ENCODE results near the gene AK4. TPM values are rescaled to one million over a fixed set of nuclear protein-coding genes. Genes with fewer than 3 reads are reported as not detected.

Gene AK4
- total and polyA plus RNA-seq, 2 of the 8 experiments (the other 6 are each of a cell fraction or from before 2014, with no cell fraction given): 64.5 to 175 TPM

DNA sequence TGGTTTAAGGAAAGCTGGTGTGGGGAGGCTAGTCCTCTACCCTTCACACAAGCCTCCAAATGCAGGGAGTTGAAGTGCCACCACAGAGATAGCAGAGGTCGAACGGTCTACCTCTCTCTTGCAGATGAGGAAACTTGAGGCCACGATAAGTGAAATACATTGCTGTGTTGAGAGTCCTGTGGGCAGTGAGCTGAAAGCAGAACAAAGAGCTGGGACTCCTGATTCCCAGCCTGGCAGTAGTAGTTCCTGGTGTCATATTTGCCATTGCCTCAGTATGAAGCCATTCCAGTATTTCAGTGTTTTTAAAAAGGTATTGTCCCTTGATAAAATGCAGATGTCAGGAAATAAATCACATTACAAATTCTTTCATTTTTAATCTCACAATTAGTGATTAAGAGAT lies 28.6 kb downstream of the AK4 start:
- Histone ChIP-seq H3K14ac (ENCODE audit: insufficient read length) (no peak overlapping the region), H3K4me1 (replicated peaks in 1 of 4; ENCODE audit: control insufficient read depth in 3 of 4, insufficient read depth in 4 of 4, low read length in 3 of 4) (peaks cover 4 to 23% (median 10%) of the 10 kb centered on the region in 4 experiments), H4K5ac (ENCODE audit: insufficient read length, low read depth, low read length) (no peak overlapping the region), H4K8ac (ENCODE audit: extremely low read depth, insufficient read depth, low read length) (no peak overlapping the region), H2AFZ (ENCODE audit: low read length) (no peak overlapping the region), H3K79me1 (ENCODE audit: low read depth, low read length) (peaks cover 10% of the 10 kb centered on the region), H3K9me3 (ENCODE audit: insufficient read depth in 2 of 2, low read depth in 1 of 2, low read length in 1 of 2) (no peaks in the 10 kb centered on the region), H3K4me3 (ENCODE audit: extremely low read depth in 1 of 4, insufficient read depth in 2 of 4, low read depth in 3 of 4, low read length in 4 of 4) (no peak overlapping the region), H3K9ac (replicated peaks in 1 of 4; ENCODE audit: extremely low read depth in 1 of 4, low read depth in 3 of 4, low read length in 3 of 4) (no peak overlapping the region), H2BK120ac (replicated peaks; ENCODE audit: low read depth, low read length) (no peak overlapping the region), H3K79me2 (ENCODE audit: control insufficient read depth in 1 of 2, insufficient read depth in 2 of 2, low read length in 2 of 2) (peaks cover 0 to 95% of the 10 kb centered on the region in 2 experiments; a peak in 3 of 4 replicates), H3K4ac (replicated peaks; ENCODE audit: insufficient read length, low read depth, low read length) (peak overlapping the region; percentile 33), H3K23ac (ENCODE audit: insufficient read length) (no peak overlapping the region), H2BK20ac (ENCODE audit: low read length) (no peak overlapping the region), H2BK15ac (ENCODE audit: low read length) (0 out of 2 replicates have a peak overlapping the region, but pooled peaks have one; percentile 63), H3K27me3 (replicated peaks in 1 of 4; ENCODE audit: control insufficient read depth in 3 of 4, extremely low read depth in 1 of 4, insufficient read depth in 3 of 4, low read length in 3 of 4) (no peaks in the 10 kb centered on the region), H4K20me1 (replicated peaks in 1 of 2; ENCODE audit: control insufficient read depth in 1 of 2, insufficient read depth in 2 of 2, low read length in 2 of 2) (peaks cover 0 to 4% of the 10 kb centered on the region in 2 experiments), H2BK5ac (ENCODE audit: low read depth, low read length) (peak overlapping the region; percentile 21; the same call in 1 of the 2 replicates), H3K27ac (ENCODE audit: low read depth, low read length) (no peak overlapping the region), H3K4me2 (ENCODE audit: insufficient read depth in 1 of 2, low read depth in 2 of 2, low read length in 2 of 2) (0 out of 4 replicates have a peak overlapping the region, but pooled peaks of 1 of the 2 experiments have one; percentile 3), H2AK5ac (ENCODE audit: low read depth, low read length) (no peak overlapping the region), H3K18ac (ENCODE audit: extremely low read depth, low read length) (no peak overlapping the region), H3K36me3 (ENCODE audit: control insufficient read depth in 2 of 4, insufficient read depth in 4 of 4, low read length in 3 of 4) (no peaks in the 10 kb centered on the region), H3K23me2 (ENCODE audit: low read depth, low read length) (no peaks in the 10 kb centered on the region), H2BK12ac (ENCODE audit: low read depth, low read length) (peak overlapping the region; percentile 65; the same call in 1 of the 2 replicates), H4K91ac (replicated peaks; ENCODE audit: insufficient read length, low read length) (no peak overlapping the region), H3K56ac (replicated peaks; ENCODE audit: insufficient read length, low read depth, low read length) (no peak overlapping the region)
- CTCF ChIA-PET (ENCODE audit: partially characterized antibody): interaction anchor here (0.7 to 8.8 kb wide), 8 partner anchors 11 to 114 kb away, joined by 3 to 38 read pairs (median 3); no protein-coding TSS in a partner anchor
- WGBS, 2 experiments (ENCODE audit: extremely low coverage in 1 of 2, insufficient coverage in 1 of 2, insufficient read length in 1 of 2, insufficient replicate concordance in 2 of 2, low coverage in 1 of 2, low lambda C conversion rate in 2 of 2, missing lambda C conversion rate in 1 of 2): 91% methylated on average over 3 of the region's 3 CpGs; no CpG with 5 or more reads in 1 of the 2 experiments
- TF ChIP-seq, protein P1, sequence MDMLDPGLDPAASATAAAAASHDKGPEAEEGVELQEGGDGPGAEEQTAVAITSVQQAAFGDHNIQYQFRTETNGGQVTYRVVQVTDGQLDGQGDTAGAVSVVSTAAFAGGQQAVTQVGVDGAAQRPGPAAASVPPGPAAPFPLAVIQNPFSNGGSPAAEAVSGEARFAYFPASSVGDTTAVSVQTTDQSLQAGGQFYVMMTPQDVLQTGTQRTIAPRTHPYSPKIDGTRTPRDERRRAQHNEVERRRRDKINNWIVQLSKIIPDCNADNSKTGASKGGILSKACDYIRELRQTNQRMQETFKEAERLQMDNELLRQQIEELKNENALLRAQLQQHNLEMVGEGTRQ (IDR thresholded peaks at IDR 0.05; ENCODE audit: low read length): no peak
- DNase-seq (ENCODE audit: low read depth in 1 of 2, low spot score in 2 of 2) (no peak), FAIRE-seq (no peak)
- POLR2A ChIA-PET (ENCODE audit: partially characterized antibody): interaction anchor here (0.8 to 1.5 kb wide), 2 partner anchors 11 to 28 kb away, joined by 3 read pairs; partner anchors contain the start of gene AK4

Measured in H1 (cell line).